Hindlimb muscle (tissue), 1 donor: ENCODE data around the gene OR4N5. TPM values are rescaled to one million over a fixed set of nuclear protein-coding genes. Genes with fewer than 3 reads are reported as not detected.

ENCODE experiments used
- polyA plus RNA-seq: library from polyadenylated mRNA; unstranded; fragments of 120-200 nt; gene quantifications from one replicate; pipeline ENCODE4 v1.2.1, GENCODE V29; 2013; ENCODE audit not compliant: insufficient read length

OR4N5 gene
- polyA plus RNA-seq, 1 donor, result not detected

Other genes with a start within 250 kb of the OR4N5 start
- not detected for gene OR4K5, start 218.2 kb upstream of the OR4N5 start, polyA plus RNA-seq
- gene OR4K1, start 207.9 kb upstream of the OR4N5 start, polyA plus RNA-seq, result not detected
- not detected for gene OR4K15, start 163.2 kb upstream of the OR4N5 start, polyA plus RNA-seq
- gene OR4Q2, start 136.7 kb upstream of the OR4N5 start, polyA plus RNA-seq, result not detected
- not detected for gene OR4K14, start 119.5 kb upstream of the OR4N5 start, polyA plus RNA-seq
- gene OR4K13, start 102.8 kb upstream of the OR4N5 start, polyA plus RNA-seq, result not detected
- not detected for gene OR4L1, start 78.8 kb upstream of the OR4N5 start, polyA plus RNA-seq
- gene OR4K17, start 28.1 kb upstream of the OR4N5 start, polyA plus RNA-seq, result not detected
- not detected for gene OR11G2, start 52.1 kb downstream of the OR4N5 start, polyA plus RNA-seq
- not detected for gene OR11H6, start 84.9 kb downstream of the OR4N5 start, polyA plus RNA-seq
- gene OR11H7, start 90.2 kb downstream of the OR4N5 start, polyA plus RNA-seq, result not detected
- gene OR11H4, start 100.5 kb downstream of the OR4N5 start, polyA plus RNA-seq, result not detected
- gene TTC5, start 167.1 kb downstream of the OR4N5 start, polyA plus RNA-seq, result 11.3 TPM
- 58.8 TPM for gene CCNB1IP1, start 194.5 kb downstream of the OR4N5 start, polyA plus RNA-seq
- gene PARP2, start 204.8 kb downstream of the OR4N5 start, polyA plus RNA-seq, result 35.5 TPM